ENCODE measurements around the gene BGLAP.
"Not testable (repeated sequence)": the region's sequence is repeated elsewhere in the genome, so short reads cannot be mapped to it uniquely, and the experiment has no call there.

BGLAP gene

DNA sequence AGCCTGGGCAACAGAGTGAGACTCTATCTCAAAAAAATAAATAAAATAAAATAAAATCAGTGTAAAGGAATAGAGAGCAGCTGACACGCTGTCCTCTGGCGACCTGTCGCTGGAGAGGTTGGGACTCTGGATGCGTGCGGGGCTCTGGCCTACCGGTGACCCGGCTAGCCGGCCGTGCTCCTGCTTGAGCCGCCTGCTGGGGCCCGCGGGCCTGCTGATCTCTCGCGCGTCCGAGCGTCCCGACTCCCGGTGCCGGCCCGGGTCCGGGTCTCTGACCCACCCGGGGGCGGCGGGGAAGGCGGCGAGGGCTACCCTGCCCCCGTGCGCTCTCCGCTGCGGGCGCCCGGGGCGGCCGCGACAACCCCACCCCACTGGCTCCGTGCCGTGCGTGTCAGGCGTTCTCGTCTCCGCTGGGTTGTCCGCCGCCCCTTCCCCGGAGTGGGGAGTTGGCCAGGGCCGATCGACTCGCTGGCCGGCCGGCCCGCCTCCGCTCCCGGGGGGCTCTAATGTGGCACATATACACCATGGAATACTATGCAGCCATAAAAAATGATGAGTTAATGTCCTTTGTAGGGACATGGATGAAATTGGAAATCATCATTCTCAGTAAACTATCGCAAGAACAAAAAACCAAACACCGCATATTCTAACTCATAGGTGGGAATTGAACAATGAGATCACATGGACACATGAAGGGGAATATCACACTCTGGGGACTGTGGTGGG is 25.5 kb upstream of the BGLAP start:
- H4K91ac ChIP-seq (ENCODE audit: low read depth, low read length, poor library complexity); H2AK5ac ChIP-seq (ENCODE audit: low read depth, low read length); H3K4me2 ChIP-seq (ENCODE audit: insufficient read depth, low read length, poor library complexity, severe bottlenecking); H2BK120ac ChIP-seq (ENCODE audit: low read depth, low read length); H3K9ac ChIP-seq (ENCODE audit: low read depth, low read length, poor library complexity); H3K27ac ChIP-seq (replicated peaks; ENCODE audit: low read length); H3K4me1 ChIP-seq (ENCODE audit: control insufficient read depth in 2 of 2, insufficient read depth in 1 of 2, low read depth in 1 of 2, low read length in 2 of 2); H2AFZ ChIP-seq (ENCODE audit: low read length); H2BK5ac ChIP-seq (ENCODE audit: low read length); H3K14ac ChIP-seq (ENCODE audit: low read length); H2BK15ac ChIP-seq (ENCODE audit: low read length); H3K4ac ChIP-seq (ENCODE audit: low read length); H3K79me1 ChIP-seq (ENCODE audit: low read depth, low read length); H3K18ac ChIP-seq (ENCODE audit: low read length); H3K27me3 ChIP-seq (ENCODE audit: control insufficient read depth in 3 of 3, insufficient read depth in 3 of 3, low read depth in 1 of 3, low read length in 3 of 3); H3K9me3 ChIP-seq (replicated peaks in 1 of 2; ENCODE audit: control insufficient read depth in 2 of 2, insufficient read depth in 1 of 2, low read depth in 1 of 2, low read length in 2 of 2); H2BK12ac ChIP-seq (ENCODE audit: low read length); H3K23ac ChIP-seq (ENCODE audit: low read depth, low read length, poor library complexity); H3K4me3 ChIP-seq (ENCODE audit: low read length in 2 of 2); H4K8ac ChIP-seq (ENCODE audit: low read depth, low read length); DNase-seq (ENCODE audit: low spot score): not testable (repeated sequence)
- no CpG with 5 or more reads among the region's 55 CpGs for WGBS, 2 donors (ENCODE audit: extremely low coverage in 2 of 2, insufficient read length in 2 of 2, insufficient replicate concordance in 1 of 2)
- peaks cover 8 to 44% of the 10 kb centered on the region in 2 donors for H3K36me3 ChIP-seq (replicated peaks in 1 of 2; ENCODE audit: control insufficient read depth in 2 of 2, insufficient read depth in 2 of 2, low read length in 2 of 2)

DNA sequence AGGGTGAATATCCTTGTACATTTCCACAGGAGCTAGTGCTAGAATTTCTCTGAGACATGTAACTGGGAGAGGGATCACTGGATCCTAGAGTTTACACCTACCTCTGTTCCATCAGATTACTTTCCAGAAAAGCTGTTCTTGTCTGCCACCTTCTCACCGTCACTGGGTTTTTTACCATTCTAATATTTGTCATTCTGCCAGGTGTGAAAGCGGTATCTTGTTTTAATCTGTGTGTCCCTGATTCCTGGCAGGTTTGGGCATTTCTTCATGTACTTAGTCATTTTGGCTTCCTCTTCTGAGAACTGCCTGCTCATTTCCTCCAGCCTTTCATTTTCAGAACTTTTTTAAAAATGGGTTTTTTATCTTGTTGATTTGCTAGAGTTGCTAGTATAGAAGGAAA is 24.1 kb upstream of the BGLAP start:
- H3K9ac ChIP-seq (ENCODE audit: low read depth, low read length, poor library complexity), result no peak overlapping the region
- H2AK5ac ChIP-seq (ENCODE audit: low read depth, low read length), result no peak overlapping the region
- no CpG with 5 or more reads among the region's 2 CpGs for WGBS, 2 donors (ENCODE audit: extremely low coverage in 2 of 2, insufficient read length in 2 of 2, insufficient replicate concordance in 1 of 2)
- no peak overlapping the region for H3K4ac ChIP-seq (ENCODE audit: low read length)
- no peak overlapping the region for H2BK15ac ChIP-seq (ENCODE audit: low read length)
- H2AFZ ChIP-seq (ENCODE audit: low read length), result no peak overlapping the region
- no peak overlapping the region for H4K8ac ChIP-seq (ENCODE audit: low read depth, low read length)
- no peaks in the 10 kb centered on the region for H3K4me1 ChIP-seq (ENCODE audit: control insufficient read depth in 2 of 2, insufficient read depth in 1 of 2, low read depth in 1 of 2, low read length in 2 of 2)
- no peak overlapping the region for H3K23ac ChIP-seq (ENCODE audit: low read depth, low read length, poor library complexity)
- DNase-seq (ENCODE audit: low spot score), result no peak
- no peak overlapping the region for H3K4me2 ChIP-seq (ENCODE audit: insufficient read depth, low read length, poor library complexity, severe bottlenecking)
- no peak overlapping the region for H3K18ac ChIP-seq (ENCODE audit: low read length)
- H2BK12ac ChIP-seq (ENCODE audit: low read length), result no peak overlapping the region
- H4K91ac ChIP-seq (ENCODE audit: low read depth, low read length, poor library complexity), result no peak overlapping the region
- H3K14ac ChIP-seq (ENCODE audit: low read length), result no peak overlapping the region
- H3K27ac ChIP-seq (replicated peaks; ENCODE audit: low read length), result no peak overlapping the region
- no peak overlapping the region for H2BK120ac ChIP-seq (ENCODE audit: low read depth, low read length)
- H3K27me3 ChIP-seq (ENCODE audit: control insufficient read depth in 3 of 3, insufficient read depth in 3 of 3, low read depth in 1 of 3, low read length in 3 of 3), result no peaks in the 10 kb centered on the region
- peaks cover 2% of the 10 kb centered on the region for H3K79me1 ChIP-seq (ENCODE audit: low read depth, low read length)
- peaks cover 0 to 2% of the 10 kb centered on the region in 2 donors for H3K9me3 ChIP-seq (replicated peaks in 1 of 2; ENCODE audit: control insufficient read depth in 2 of 2, insufficient read depth in 1 of 2, low read depth in 1 of 2, low read length in 2 of 2)
- no peak overlapping the region for H2BK5ac ChIP-seq (ENCODE audit: low read length)
- H3K4me3 ChIP-seq (ENCODE audit: low read length in 2 of 2), result no peak overlapping the region
- H3K36me3 ChIP-seq (replicated peaks in 1 of 2; ENCODE audit: control insufficient read depth in 2 of 2, insufficient read depth in 2 of 2, low read length in 2 of 2), result peaks cover 13 to 52% of the 10 kb centered on the region in 2 donors

DNA sequence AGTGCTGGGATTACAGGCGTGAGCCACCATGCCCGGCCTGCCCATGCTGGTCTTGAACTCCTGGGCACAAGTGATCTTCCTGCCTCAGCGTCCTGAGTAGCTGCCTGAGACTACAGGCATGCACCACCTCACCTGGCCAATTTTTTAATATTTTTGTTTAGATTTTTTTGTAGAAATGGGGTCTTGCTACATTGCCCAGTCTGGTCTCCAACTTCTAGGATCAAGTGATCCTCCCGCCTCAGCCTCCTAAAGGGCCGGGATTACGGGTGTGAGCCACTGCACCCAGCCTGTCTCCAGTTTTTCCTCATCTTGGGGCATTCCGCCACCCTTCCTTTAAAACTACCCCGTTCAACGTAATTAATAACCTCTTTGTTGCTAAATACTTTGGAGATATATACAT is 21.8 kb upstream of the BGLAP start:
- Histone ChIP-seq H2BK15ac (ENCODE audit: low read length) (no peak overlapping the region), H3K36me3 (replicated peaks in 1 of 2; ENCODE audit: control insufficient read depth in 2 of 2, insufficient read depth in 2 of 2, low read length in 2 of 2) (peaks cover 21 to 56% of the 10 kb centered on the region in 2 donors), H3K9me3 (replicated peaks in 1 of 2; ENCODE audit: control insufficient read depth in 2 of 2, insufficient read depth in 1 of 2, low read depth in 1 of 2, low read length in 2 of 2) (peaks cover 0 to 2% of the 10 kb centered on the region in 2 donors), H3K79me1 (ENCODE audit: low read depth, low read length) (peaks cover 7% of the 10 kb centered on the region), H2BK5ac (ENCODE audit: low read length) (no peak overlapping the region), H3K4me1 (ENCODE audit: control insufficient read depth in 2 of 2, insufficient read depth in 1 of 2, low read depth in 1 of 2, low read length in 2 of 2) (no peaks in the 10 kb centered on the region), H3K14ac (ENCODE audit: low read length) (no peak overlapping the region), H4K8ac (ENCODE audit: low read depth, low read length) (no peak overlapping the region), H3K9ac (ENCODE audit: low read depth, low read length, poor library complexity) (no peak overlapping the region), H3K4ac (ENCODE audit: low read length) (no peak overlapping the region), H2BK120ac (ENCODE audit: low read depth, low read length) (no peak overlapping the region), H4K91ac (ENCODE audit: low read depth, low read length, poor library complexity) (no peak overlapping the region), H3K27me3 (ENCODE audit: control insufficient read depth in 3 of 3, insufficient read depth in 3 of 3, low read depth in 1 of 3, low read length in 3 of 3) (no peaks in the 10 kb centered on the region), H2AK5ac (ENCODE audit: low read depth, low read length) (no peak overlapping the region), H3K4me3 (ENCODE audit: low read length in 2 of 2) (no peak overlapping the region), H3K27ac (replicated peaks; ENCODE audit: low read length) (no peak overlapping the region), H3K4me2 (ENCODE audit: insufficient read depth, low read length, poor library complexity, severe bottlenecking) (no peak overlapping the region), H2AFZ (ENCODE audit: low read length) (no peak overlapping the region), H3K23ac (ENCODE audit: low read depth, low read length, poor library complexity) (no peak overlapping the region), H2BK12ac (ENCODE audit: low read length) (no peak overlapping the region), H3K18ac (ENCODE audit: low read length) (no peak overlapping the region)
- no CpG with 5 or more reads among the region's 9 CpGs for WGBS, 2 donors (ENCODE audit: extremely low coverage in 2 of 2, insufficient read length in 2 of 2, insufficient replicate concordance in 1 of 2)
- no peak for DNase-seq (ENCODE audit: low spot score)

DNA sequence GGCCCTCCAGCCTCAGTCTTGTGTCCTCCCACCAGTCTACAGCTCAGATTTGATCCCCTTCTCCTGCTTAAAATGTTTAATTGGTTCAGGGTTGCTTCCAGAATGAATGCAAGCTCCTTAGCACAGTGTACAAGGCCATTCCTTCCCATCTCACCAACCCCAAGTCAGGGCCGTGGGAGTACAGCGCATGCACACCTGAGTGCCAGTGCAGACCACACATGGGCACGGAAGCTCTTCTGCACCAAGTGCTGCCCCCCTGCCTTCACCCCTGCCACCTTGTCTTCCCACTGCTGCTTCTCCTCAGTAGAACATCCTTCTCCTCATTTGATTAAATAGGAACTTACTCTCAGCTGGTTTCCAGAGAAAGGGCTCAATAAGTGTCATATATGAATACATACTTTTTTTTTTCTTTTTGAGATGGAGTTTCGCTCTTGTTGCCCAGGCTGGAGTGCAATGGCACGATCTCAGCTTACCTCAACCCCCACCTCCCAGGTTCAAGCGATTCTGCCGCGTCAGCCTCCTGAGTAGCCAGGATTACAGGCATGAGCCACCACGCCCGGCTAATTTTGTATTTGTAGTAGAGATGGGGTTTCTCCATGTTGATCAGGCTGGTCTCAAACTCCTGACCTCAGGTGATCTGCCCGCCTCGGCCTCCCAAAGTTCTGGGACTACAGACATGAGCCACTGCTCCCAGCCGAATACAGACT is 19.8 kb upstream of the BGLAP start:
- no peaks in the 10 kb centered on the region for H3K4me1 ChIP-seq (ENCODE audit: control insufficient read depth in 2 of 2, insufficient read depth in 1 of 2, low read depth in 1 of 2, low read length in 2 of 2)
- H3K14ac ChIP-seq (ENCODE audit: low read length), result no peak overlapping the region
- H3K23ac ChIP-seq (ENCODE audit: low read depth, low read length, poor library complexity), result no peak overlapping the region
- H3K18ac ChIP-seq (ENCODE audit: low read length), result no peak overlapping the region
- H3K4me3 ChIP-seq (ENCODE audit: low read length in 2 of 2), result no peak overlapping the region
- peaks cover 0 to 2% of the 10 kb centered on the region in 2 donors for H3K9me3 ChIP-seq (replicated peaks in 1 of 2; ENCODE audit: control insufficient read depth in 2 of 2, insufficient read depth in 1 of 2, low read depth in 1 of 2, low read length in 2 of 2)
- H3K79me1 ChIP-seq (ENCODE audit: low read depth, low read length), result peaks cover 7% of the 10 kb centered on the region
- no peak overlapping the region for H3K27ac ChIP-seq (replicated peaks; ENCODE audit: low read length)
- no peak for DNase-seq (ENCODE audit: low spot score)
- no peak overlapping the region for H4K91ac ChIP-seq (ENCODE audit: low read depth, low read length, poor library complexity)
- H2BK5ac ChIP-seq (ENCODE audit: low read length), result no peak overlapping the region
- no peak overlapping the region for H3K9ac ChIP-seq (ENCODE audit: low read depth, low read length, poor library complexity)
- no peak overlapping the region for H2BK12ac ChIP-seq (ENCODE audit: low read length)
- H2AFZ ChIP-seq (ENCODE audit: low read length), result no peak overlapping the region
- no peaks in the 10 kb centered on the region for H3K27me3 ChIP-seq (ENCODE audit: control insufficient read depth in 3 of 3, insufficient read depth in 3 of 3, low read depth in 1 of 3, low read length in 3 of 3)
- no peak overlapping the region for H2AK5ac ChIP-seq (ENCODE audit: low read depth, low read length)
- no peak overlapping the region for H2BK120ac ChIP-seq (ENCODE audit: low read depth, low read length)
- no peak overlapping the region for H2BK15ac ChIP-seq (ENCODE audit: low read length)
- H3K36me3 ChIP-seq (replicated peaks in 1 of 2; ENCODE audit: control insufficient read depth in 2 of 2, insufficient read depth in 2 of 2, low read length in 2 of 2), result peaks cover 25 to 64% of the 10 kb centered on the region in 2 donors
- H3K4me2 ChIP-seq (ENCODE audit: insufficient read depth, low read length, poor library complexity, severe bottlenecking), result no peak overlapping the region
- H3K4ac ChIP-seq (ENCODE audit: low read length), result no peak overlapping the region
- no peak overlapping the region for H4K8ac ChIP-seq (ENCODE audit: low read depth, low read length)
- WGBS, 2 donors (ENCODE audit: extremely low coverage in 2 of 2, insufficient read length in 2 of 2, insufficient replicate concordance in 1 of 2), result no CpG with 5 or more reads among the region's 13 CpGs

Measured in neuronal stem cell (in vitro differentiated cells).